Left ventricle myocardium inferior (tissue), 1 donor: ENCODE measurements around the gene PLBD2. TPM values are rescaled to one million over a fixed set of nuclear protein-coding genes. Genes with fewer than 3 reads are reported as not detected.
"Not testable (repeated sequence)": the region's sequence is repeated elsewhere in the genome, so short reads cannot be mapped to it uniquely, and the experiment has no call there.

Experiments
- DNase-seq: peaks from one replicate; pipeline ENCODE4 v3.0.0-alpha.2; 2020
- H3K27ac ChIP-seq: fragments of 200-600 bp; replicated peaks from 2 replicates; pipeline ENCODE4 v1.8.0; 2021
- H3K27me3 ChIP-seq: fragments of 200-600 bp; 2 replicates; pipeline ENCODE4 v1.8.0; 2021; ENCODE audit warnings: low read depth
- H3K36me3 ChIP-seq: fragments of 200-600 bp; 2 replicates; pipeline ENCODE4 v1.8.0; 2021
- H3K4me1 ChIP-seq: fragments of 200-600 bp; 2 replicates; pipeline ENCODE4 v1.8.0; 2021
- H3K4me3 ChIP-seq: fragments of 200-600 bp; 2 replicates; pipeline ENCODE4 v1.8.0; 2021; ENCODE audit warnings: mild to moderate bottlenecking, moderate library complexity
- H3K9me3 ChIP-seq: fragments of 200-600 bp; replicated peaks from 2 replicates; pipeline ENCODE4 v1.8.0; 2021
- intact Hi-C: fragments of 100-400 bp; cut with micrococcal nuclease; formaldehyde crosslinking; loops from one replicate; pipeline ENCODE4 v1.11.0; 2022
- total RNA-seq: library from RNA; stranded (reverse); fragmentation: NEBNext Ultra II Directional; extraction: Animal tissue kit (Norgen Biotek cat#: 25700); gene quantifications from one replicate; pipeline ENCODE4 v1.2.1, GENCODE V29; 2021
- TF ChIP-seq, protein P1 (sequence below): fragments of 200-600 bp; IDR thresholded peaks from 2 replicates; pipeline ENCODE4 v1.8.0; 2021; ENCODE audit warnings: antibody characterized with exemption, mild to moderate bottlenecking, borderline replicate concordance
- donor health status: DM: no; HTN: yes; CAD: no; lungs with severe emphysema.

Gene PLBD2
- total RNA-seq, 1 donor from 2014 or later: 28.9 TPM

DNA sequence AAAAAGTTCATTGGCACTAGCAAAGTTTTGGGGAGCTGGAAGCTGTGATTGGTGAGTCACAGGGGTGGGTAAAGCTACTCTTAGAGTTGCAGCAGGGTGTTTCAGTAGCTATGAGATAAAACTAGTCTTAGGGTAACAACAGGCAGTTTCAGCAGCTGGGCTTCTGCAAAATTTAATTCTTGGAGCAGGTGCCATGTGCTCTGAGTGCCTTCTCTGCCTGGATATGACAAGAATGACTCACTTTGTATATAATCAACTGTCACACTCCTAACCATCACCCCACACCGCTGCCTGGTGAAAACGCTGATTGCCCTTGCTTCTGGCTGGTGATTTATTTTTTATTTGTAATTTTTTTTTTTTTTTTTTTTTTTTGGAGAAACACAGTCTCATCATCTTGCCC is 10.5 kb upstream of the PLBD2 start:
- H3K9me3 ChIP-seq: no peaks in the 10 kb centered on the region
- H3K4me3 ChIP-seq: no peak overlapping the region
- no peaks in the 10 kb centered on the region for H3K4me1 ChIP-seq
- H3K27me3 ChIP-seq: peaks cover 4% of the 10 kb centered on the region
- intact Hi-C loops: no loop called here
- TF ChIP-seq, protein P1, sequence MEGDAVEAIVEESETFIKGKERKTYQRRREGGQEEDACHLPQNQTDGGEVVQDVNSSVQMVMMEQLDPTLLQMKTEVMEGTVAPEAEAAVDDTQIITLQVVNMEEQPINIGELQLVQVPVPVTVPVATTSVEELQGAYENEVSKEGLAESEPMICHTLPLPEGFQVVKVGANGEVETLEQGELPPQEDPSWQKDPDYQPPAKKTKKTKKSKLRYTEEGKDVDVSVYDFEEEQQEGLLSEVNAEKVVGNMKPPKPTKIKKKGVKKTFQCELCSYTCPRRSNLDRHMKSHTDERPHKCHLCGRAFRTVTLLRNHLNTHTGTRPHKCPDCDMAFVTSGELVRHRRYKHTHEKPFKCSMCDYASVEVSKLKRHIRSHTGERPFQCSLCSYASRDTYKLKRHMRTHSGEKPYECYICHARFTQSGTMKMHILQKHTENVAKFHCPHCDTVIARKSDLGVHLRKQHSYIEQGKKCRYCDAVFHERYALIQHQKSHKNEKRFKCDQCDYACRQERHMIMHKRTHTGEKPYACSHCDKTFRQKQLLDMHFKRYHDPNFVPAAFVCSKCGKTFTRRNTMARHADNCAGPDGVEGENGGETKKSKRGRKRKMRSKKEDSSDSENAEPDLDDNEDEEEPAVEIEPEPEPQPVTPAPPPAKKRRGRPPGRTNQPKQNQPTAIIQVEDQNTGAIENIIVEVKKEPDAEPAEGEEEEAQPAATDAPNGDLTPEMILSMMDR: no peak
- no peak for DNase-seq
- no peaks in the 10 kb centered on the region for H3K36me3 ChIP-seq
- no peak overlapping the region for H3K27ac ChIP-seq

DNA sequence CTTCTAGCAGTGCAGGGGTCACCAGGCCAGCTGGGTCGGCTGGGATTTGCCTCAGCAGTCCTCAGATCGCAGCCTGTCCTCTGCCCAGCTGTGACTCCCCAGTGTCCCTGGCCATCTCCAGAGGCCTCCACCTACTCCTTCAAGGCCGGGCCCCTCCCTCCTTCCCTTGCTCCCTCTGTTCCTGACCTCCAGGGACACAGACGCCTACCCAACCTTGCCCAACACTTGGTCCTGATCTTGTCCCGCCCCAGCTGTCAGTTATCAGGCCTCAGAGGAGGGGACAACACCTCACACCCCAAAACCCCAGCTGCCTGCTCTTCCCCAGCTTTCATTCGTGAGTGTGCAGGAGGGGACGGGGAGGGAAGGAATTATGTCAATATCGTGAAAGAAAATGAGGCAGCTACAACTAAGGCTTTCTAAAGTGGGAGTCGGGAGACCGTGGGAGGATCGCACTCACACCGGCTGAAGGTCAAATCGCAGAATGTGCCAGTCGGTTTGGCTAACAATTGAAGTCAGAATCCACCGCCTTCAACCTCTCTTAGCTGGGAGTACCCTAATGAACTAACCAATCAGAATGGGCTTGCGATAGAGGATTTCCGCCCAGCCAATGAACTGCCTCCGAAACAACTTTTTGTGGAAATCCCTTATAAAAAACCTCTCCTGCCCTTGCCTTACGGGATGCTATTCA is 9.4 kb upstream of the PLBD2 start:
- Histone ChIP-seq H3K9me3 (no peaks in the 10 kb centered on the region), H3K27ac (no peak overlapping the region), H3K4me3 (no peak overlapping the region), H3K27me3 (peaks cover 4% of the 10 kb centered on the region), H3K4me1 (no peaks in the 10 kb centered on the region), H3K36me3 (no peaks in the 10 kb centered on the region)
- intact Hi-C loops: no loop called here
- DNase-seq: no peak
- TF ChIP-seq, protein P1: no peak

DNA sequence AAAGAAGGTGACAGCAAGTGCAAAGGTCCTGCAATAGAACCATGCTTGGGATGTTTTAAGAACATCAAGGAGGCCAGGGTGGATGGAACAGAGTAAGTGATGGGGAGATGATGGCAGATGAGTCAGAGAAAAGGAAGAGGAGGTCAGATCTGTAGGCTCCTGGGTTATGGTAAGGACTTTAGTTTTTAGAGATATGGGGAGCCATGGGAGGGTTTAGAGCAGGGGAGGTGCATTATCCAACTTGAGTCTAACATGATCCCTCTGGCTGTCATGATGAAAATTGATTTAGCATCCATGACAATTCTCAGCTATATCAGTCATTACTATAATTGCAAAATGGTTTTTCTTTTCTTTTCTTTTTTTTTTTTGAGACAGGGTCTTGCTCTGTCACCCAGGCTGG is 7.3 kb upstream of the PLBD2 start:
- Histone ChIP-seq H3K36me3 (no peaks in the 10 kb centered on the region), H3K4me3 (no peak overlapping the region), H3K4me1 (no peaks in the 10 kb centered on the region), H3K27me3 (peaks cover 4% of the 10 kb centered on the region), H3K9me3 (no peaks in the 10 kb centered on the region), H3K27ac (no peak overlapping the region)
- intact Hi-C loops: no loop called here
- TF ChIP-seq, protein P1: no peak
- no peak for DNase-seq

DNA sequence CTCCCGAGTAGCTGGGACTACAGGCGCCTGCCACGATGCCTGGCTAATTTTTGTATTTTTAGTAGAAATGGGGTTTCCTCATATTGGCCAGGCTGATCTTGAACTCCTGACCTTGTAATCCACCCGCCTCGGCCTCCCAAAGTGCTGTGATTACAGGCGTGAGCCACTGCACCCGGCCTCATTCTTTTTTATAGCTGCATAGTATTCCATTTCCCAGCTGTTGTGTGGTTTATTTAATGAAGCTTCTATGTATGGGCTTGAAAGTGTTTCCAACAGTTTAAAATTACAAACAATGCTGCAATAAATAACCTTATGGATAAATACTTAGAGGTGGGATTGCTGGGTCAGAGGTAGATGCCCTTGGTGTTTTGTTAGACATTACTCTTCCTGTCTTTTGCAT is 4.2 kb upstream of the PLBD2 start:
- H3K9me3 ChIP-seq, intact Hi-C loops, H3K27ac ChIP-seq, DNase-seq, H3K4me3 ChIP-seq, H3K36me3 ChIP-seq, H3K27me3 ChIP-seq: not testable (repeated sequence)
- H3K4me1 ChIP-seq: peaks cover 13% of the 10 kb centered on the region

DNA sequence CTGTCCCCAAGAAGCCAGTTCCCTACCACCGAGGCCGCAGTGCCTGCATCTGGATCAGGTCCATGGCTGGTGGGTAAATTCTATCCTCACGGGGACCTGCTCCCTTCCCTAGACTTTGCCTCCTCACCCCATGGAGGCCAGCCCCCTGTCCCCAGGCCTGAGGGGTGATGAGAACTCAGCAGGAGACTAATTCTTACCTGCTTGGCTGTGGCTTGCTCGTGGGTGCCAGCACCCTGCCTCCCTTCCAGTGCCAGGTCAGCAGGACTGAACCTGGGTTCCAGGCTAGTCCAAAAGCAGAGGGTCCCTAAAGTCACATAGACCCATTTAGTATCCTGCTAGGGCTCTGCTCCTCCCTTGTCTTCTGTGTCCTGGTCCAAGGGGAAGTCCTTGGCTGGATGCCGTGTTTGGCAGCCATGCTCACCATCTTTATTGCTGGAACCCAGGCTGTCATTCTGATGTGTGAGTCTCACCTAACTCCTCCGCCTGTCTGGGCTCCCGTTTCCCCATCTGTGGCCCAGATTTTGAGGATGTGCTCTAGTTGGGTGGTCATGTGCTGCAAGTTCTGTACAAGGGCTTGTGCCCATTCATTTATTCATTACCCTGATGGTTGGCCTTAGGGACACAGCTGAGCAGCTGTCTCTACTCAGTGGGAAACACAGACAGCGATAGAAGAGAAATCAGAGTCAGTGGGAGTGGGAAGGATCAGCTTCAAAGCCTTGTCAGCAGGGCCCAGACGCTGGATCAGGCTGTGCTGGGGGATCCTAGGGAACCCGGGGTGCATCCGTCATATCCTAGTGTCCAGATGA is 949 bp downstream of the PLBD2 start:
- peak; percentile 70 for DNase-seq
- intact Hi-C loops: no loop called here
- H3K9me3 ChIP-seq: no peaks in the 10 kb centered on the region
- peak overlapping the region; percentile 91 for H3K4me3 ChIP-seq
- H3K36me3 ChIP-seq: no peaks in the 10 kb centered on the region
- H3K27me3 ChIP-seq: no peaks in the 10 kb centered on the region
- TF ChIP-seq, protein P1: no peak
- H3K4me1 ChIP-seq: peaks cover 34% of the 10 kb centered on the region
- peak overlapping the region; percentile 86 for H3K27ac ChIP-seq
